ENCODE data around the gene ZDHHC19.

Gene ZDHHC19

GRCh38 chr3:196168808-196169391 is 42.3 kb downstream of the ZDHHC19 start:
- no peak for TF ChIP-seq TAF1 (IDR thresholded peaks at IDR 0.05; ENCODE audit: borderline replicate concordance, insufficient read depth, low read length)
- no peak for TF ChIP-seq REST (IDR thresholded peaks at IDR 0.05; ENCODE audit: insufficient read depth in 1 of 2, low read depth in 2 of 2, low read length in 2 of 2)
- TF ChIP-seq POLR2AphosphoS5 (IDR thresholded peaks at IDR 0.05; ENCODE audit: low read depth, low read length): no peak
- TF ChIP-seq SIN3A (IDR thresholded peaks at IDR 0.05; ENCODE audit: borderline replicate concordance, insufficient read depth, low read length): no peak
- no peak for TF ChIP-seq FOXP2 (optimal IDR thresholded peaks at IDR 0.05; ENCODE audit: borderline replicate concordance, extremely low read depth, extremely low read length, insufficient read depth)

GRCh38 chr3:196166741-196167140 is 44.5 kb downstream of the ZDHHC19 start:
- no peak for TF ChIP-seq SIN3A (IDR thresholded peaks at IDR 0.05; ENCODE audit: borderline replicate concordance, insufficient read depth, low read length)
- no peak for TF ChIP-seq REST (IDR thresholded peaks at IDR 0.05; ENCODE audit: insufficient read depth in 1 of 2, low read depth in 2 of 2, low read length in 2 of 2)
- TF ChIP-seq TAF1 (IDR thresholded peaks at IDR 0.05; ENCODE audit: borderline replicate concordance, insufficient read depth, low read length): no peak
- no peak for TF ChIP-seq POLR2AphosphoS5 (IDR thresholded peaks at IDR 0.05; ENCODE audit: low read depth, low read length)
- no peak for TF ChIP-seq FOXP2 (optimal IDR thresholded peaks at IDR 0.05; ENCODE audit: borderline replicate concordance, extremely low read depth, extremely low read length, insufficient read depth)

DNA sequence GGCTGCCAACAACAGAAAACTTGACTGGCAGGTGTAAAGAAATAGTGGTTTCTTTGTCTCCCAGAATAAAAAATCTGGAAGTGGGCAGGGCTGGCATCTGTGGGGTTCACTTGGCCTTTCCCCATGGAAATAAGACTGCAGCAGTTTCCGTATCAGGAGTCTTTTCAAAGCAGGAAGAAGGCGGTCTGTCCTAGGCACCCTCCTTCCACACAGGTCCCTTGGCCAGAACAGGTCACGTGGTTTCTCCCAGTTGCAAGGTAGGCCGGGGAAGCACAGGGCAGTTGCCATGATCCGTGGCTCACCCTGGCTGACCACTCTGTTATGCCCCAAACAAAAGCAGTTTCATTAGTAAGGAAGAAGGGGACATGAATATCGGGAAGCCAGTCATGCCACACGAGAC is 45.4 kb downstream of the ZDHHC19 start:
- TF ChIP-seq FOXP2 (optimal IDR thresholded peaks at IDR 0.05; ENCODE audit: borderline replicate concordance, extremely low read depth, extremely low read length, insufficient read depth): no peak
- no peak for TF ChIP-seq POLR2AphosphoS5 (IDR thresholded peaks at IDR 0.05; ENCODE audit: low read depth, low read length)
- no peak for TF ChIP-seq TAF1 (IDR thresholded peaks at IDR 0.05; ENCODE audit: borderline replicate concordance, insufficient read depth, low read length)
- TF ChIP-seq REST (IDR thresholded peaks at IDR 0.05; ENCODE audit: insufficient read depth in 1 of 2, low read depth in 2 of 2, low read length in 2 of 2): no peak
- TF ChIP-seq SIN3A (IDR thresholded peaks at IDR 0.05; ENCODE audit: borderline replicate concordance, insufficient read depth, low read length): no peak

- TF ChIP-seq SIN3A (IDR thresholded peaks at IDR 0.05; ENCODE audit: borderline replicate concordance, insufficient read depth, low read length): no peak
- no peak for TF ChIP-seq FOXP2 (optimal IDR thresholded peaks at IDR 0.05; ENCODE audit: borderline replicate concordance, extremely low read depth, extremely low read length, insufficient read depth)
- no peak for TF ChIP-seq REST (IDR thresholded peaks at IDR 0.05; ENCODE audit: insufficient read depth in 1 of 2, low read depth in 2 of 2, low read length in 2 of 2)
- TF ChIP-seq POLR2AphosphoS5 (IDR thresholded peaks at IDR 0.05; ENCODE audit: low read depth, low read length): no peak
- no peak for TF ChIP-seq TAF1 (IDR thresholded peaks at IDR 0.05; ENCODE audit: borderline replicate concordance, insufficient read depth, low read length)
Measured at GRCh38 chr3:196164576-196164975, 46.6 kb downstream of the ZDHHC19 start.

Data from PFSK-1 (cell line).